Measurements from ENCODE around the gene SLC12A7.

The SLC12A7 gene

GRCh38 chr5:1008451-1009358 is 103.2 kb downstream of the SLC12A7 start, which contains the start of gene NKD2:
TSS of gene NKD2 (plus strand) at chr5:1008802. CDS start at chr5:1009058, 256 bp downstream.
- peak; percentile 79 for DNase-seq (ENCODE audit: extremely low spot score)
- TF ChIP-seq CTCF (IDR thresholded peaks at IDR 0.05; ENCODE audit: control extremely low read depth, extremely low read depth, low read depth, missing control alignments) = peak; percentile 71
- CTCF ChIA-PET = interaction anchor here (0.8 to 2.1 kb wide), 6 partner anchors 10 to 159 kb away, joined by 3 to 6 read pairs (median 4); no protein-coding TSS in a partner anchor
- POLR2A ChIA-PET = no interaction called here

- ChIA-PET CTCF (interaction anchor here (1.0 to 2.1 kb wide), 4 partner anchors 13 to 661 kb away, joined by 3 to 6 read pairs (median 4); no protein-coding TSS in a partner anchor), POLR2A (no interaction called here)
- TF ChIP-seq CTCF (IDR thresholded peaks at IDR 0.05; ENCODE audit: control extremely low read depth, extremely low read depth, low read depth, missing control alignments) = no peak
- no peak for DNase-seq (ENCODE audit: extremely low spot score)
Observed at GRCh38 chr5:1007681-1008450, 104.0 kb downstream of the SLC12A7 start.

GRCh38 chr5:1007221-1007680 is 104.6 kb downstream of the SLC12A7 start:
- TF ChIP-seq CTCF (IDR thresholded peaks at IDR 0.05; ENCODE audit: control extremely low read depth, extremely low read depth, low read depth, missing control alignments) = no peak
- no peak for DNase-seq (ENCODE audit: extremely low spot score)
- CTCF ChIA-PET = interaction anchor here (1.0 to 2.1 kb wide), 4 partner anchors 14 to 661 kb away, joined by 3 to 6 read pairs (median 4); no protein-coding TSS in a partner anchor
- POLR2A ChIA-PET = no interaction called here

- POLR2A ChIA-PET = no interaction called here
- no peak for TF ChIP-seq CTCF (IDR thresholded peaks at IDR 0.05; ENCODE audit: control extremely low read depth, extremely low read depth, low read depth, missing control alignments)
- DNase-seq (ENCODE audit: extremely low spot score) = no peak
- CTCF ChIA-PET = interaction anchor here (1.0 to 2.4 kb wide), 4 partner anchors 12 to 662 kb away, joined by 3 to 8 read pairs (median 6); no protein-coding TSS in a partner anchor
Observed at GRCh38 chr5:1006656-1007071, 105.2 kb downstream of the SLC12A7 start.

GRCh38 chr5:1005904-1006655 is 105.8 kb downstream of the SLC12A7 start:
- CTCF ChIA-PET = interaction anchor here (1.0 to 2.4 kb wide), 3 partner anchors 11 to 135 kb away, joined by 3 to 8 read pairs (median 7); no protein-coding TSS in a partner anchor

More at GRCh38 chr5:1005904-1006655, 105.8 kb downstream of the SLC12A7 start:
- TF ChIP-seq CTCF (IDR thresholded peaks at IDR 0.05; ENCODE audit: control extremely low read depth, extremely low read depth, low read depth, missing control alignments) = no peak
- POLR2A ChIA-PET = no interaction called here
- DNase-seq (ENCODE audit: extremely low spot score) = no peak

All from GM10248 (cell line).